ENCODE measurements around the gene SELPLG. TPM values are rescaled to one million over a fixed set of nuclear protein-coding genes. Genes with fewer than 3 reads are reported as not detected.

Gene SELPLG
- total RNA-seq, 1 donor from 2014 or later, result not detected

DNA sequence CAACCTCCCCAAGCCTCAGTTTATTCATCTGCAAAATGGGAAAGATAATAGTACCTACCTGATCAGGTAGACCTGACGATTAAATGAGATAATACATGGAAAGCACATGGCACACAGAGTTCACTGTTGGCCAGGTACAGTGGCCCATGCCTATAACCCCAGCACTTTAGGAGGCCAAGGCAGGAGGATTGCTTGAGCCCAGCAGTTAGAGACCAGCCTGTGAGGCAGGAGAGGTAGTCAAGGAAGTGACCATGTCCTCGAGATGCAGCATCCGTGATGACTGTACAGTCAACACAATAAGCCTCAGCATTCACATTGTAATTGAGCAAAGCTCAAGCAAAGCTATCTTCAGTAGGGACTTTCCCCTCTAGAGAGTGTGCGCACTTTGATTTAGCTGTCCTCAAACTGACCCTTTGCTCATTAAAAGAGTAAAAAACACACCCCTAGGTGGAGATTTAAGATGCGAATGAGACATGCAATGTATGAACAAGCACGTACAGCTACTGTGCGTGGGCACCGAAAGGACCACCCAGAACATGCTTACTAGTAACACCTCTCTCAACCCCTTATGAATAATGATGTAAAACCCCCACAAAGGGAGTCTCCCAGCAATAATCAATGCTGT, 61.4 kb downstream of the SELPLG start:
- no peak for DNase-seq (ENCODE audit: low spot score)
- Histone ChIP-seq H3K9ac (no peak overlapping the region), H2AFZ (replicated peaks) (no peak overlapping the region), H3K9me3 (ENCODE audit: low read depth) (no peaks in the 10 kb centered on the region), H3K27me3 (no peaks in the 10 kb centered on the region), H4K20me1 (ENCODE audit: low read depth) (no peaks in the 10 kb centered on the region), H3K79me2 (ENCODE audit: low read depth) (no peaks in the 10 kb centered on the region), H3K4me2 (no peak overlapping the region), H3K27ac (no peak overlapping the region), H3K36me3 (no peaks in the 10 kb centered on the region), H3K4me1 (no peaks in the 10 kb centered on the region), H3K4me3 (no peak overlapping the region), H3F3A (ENCODE audit: low read depth) (peaks cover 13% of the 10 kb centered on the region)
- Mint-ChIP-seq H3K4me3 (peak overlapping the region; percentile 46), H3K27me3 (ENCODE audit: insufficient read depth, low read depth) (peaks cover 5% of the 10 kb centered on the region), H3K36me3 (peaks cover 9% of the 10 kb centered on the region), H3K9me3 (peaks cover under 1% of the 10 kb centered on the region), H3K27ac (no peak overlapping the region), H3K4me1 (no peaks in the 10 kb centered on the region)
- TF ChIP-seq EZH2 (IDR thresholded peaks at IDR 0.05), result no peak
- TF ChIP-seq CTCF (IDR thresholded peaks at IDR 0.05), result no peak
- TF ChIP-seq EZH2phosphoT487 (IDR thresholded peaks at IDR 0.05), result no peak

Small RNA genes lying within 50 kb of the gene (microRNA-seq; reads per million reads assigned to microRNA genes)
- gene MIR4496, result not detected

Small RNA genes lying within 50 kb of the gene (small RNA-seq; reads per million reads assigned to genes)
- gene RNU7-169P, result not detected

Other genes with a start within 250 kb of the SELPLG start
- 5.4 and 7.1 TPM in 2 replicates for gene FICD, start 118.6 kb downstream of the SELPLG start, total RNA-seq (ENCODE audit: low replicate concordance)
- gene SART3, start 72.7 kb downstream of the SELPLG start, total RNA-seq (ENCODE audit: low replicate concordance), result 79.0 and 116 TPM in 2 replicates
- 78.9 TPM in 2 replicates for gene ISCU, start 71.3 kb downstream of the SELPLG start, total RNA-seq (ENCODE audit: low replicate concordance)
- 0.97 and 2.0 TPM in 2 replicates for gene TMEM119, start 35.8 kb downstream of the SELPLG start, total RNA-seq (ENCODE audit: low replicate concordance)
- 116 and 128 TPM in 2 replicates for gene CORO1C, start 97.6 kb upstream of the SELPLG start, total RNA-seq (ENCODE audit: low replicate concordance)
- 8.4 and 10.2 TPM in 2 replicates for gene SSH1, start 223.7 kb upstream of the SELPLG start, total RNA-seq (ENCODE audit: low replicate concordance)
- not detected in 2 replicates for gene DAO, start 246.2 kb upstream of the SELPLG start, total RNA-seq (ENCODE audit: low replicate concordance)

All from neural progenitor cell (in vitro differentiated cells).